NCI-H2029 treated with DMSO at 0.1 percent for 48 hours (cell line): ENCODE results near the gene MYO1D.
"Not testable (repeated sequence)": the region's sequence is repeated elsewhere in the genome, so short reads cannot be mapped to it uniquely, and the experiment has no call there.

Source experiments
- DNase-seq: peaks from one replicate; lab custom pipeline; 2025; lab: John Stamatoyannopoulos, UW

Gene MYO1D

GRCh38 chr17:32528825-32529224 lies 348.1 kb downstream of the MYO1D start:
- no peak for DNase-seq

GRCh38 chr17:32527146-32527545 lies 349.8 kb downstream of the MYO1D start:
- DNase-seq, result no peak

- DNase-seq, result no peak
Measured at GRCh38 chr17:32525122-32525521, 351.8 kb downstream of the MYO1D start.

GRCh38 chr17:32524553-32524880 lies 352.4 kb downstream of the MYO1D start:
- DNase-seq, result not testable (repeated sequence)

GRCh38 chr17:32523827-32524552 lies 352.9 kb downstream of the MYO1D start:
- no peak for DNase-seq

- DNase-seq, result no peak
Measured at GRCh38 chr17:32523017-32523680, 353.8 kb downstream of the MYO1D start.

GRCh38 chr17:32520737-32521404 lies 356.1 kb downstream of the MYO1D start:
- DNase-seq, result no peak

GRCh38 chr17:32520104-32520701 lies 356.7 kb downstream of the MYO1D start:
- no peak for DNase-seq

GRCh38 chr17:32519228-32520103 lies 357.5 kb downstream of the MYO1D start:
- peak; percentile 36 for DNase-seq

GRCh38 chr17:32518646-32519227 lies 358.2 kb downstream of the MYO1D start:
- no peak for DNase-seq

GRCh38 chr17:32517982-32518381 lies 358.9 kb downstream of the MYO1D start:
- DNase-seq, result no peak

GRCh38 chr17:32516940-32517701 lies 359.8 kb downstream of the MYO1D start:
- DNase-seq, result peak; percentile 27

GRCh38 chr17:32516450-32516849 lies 360.5 kb downstream of the MYO1D start:
- DNase-seq, result no peak

GRCh38 chr17:32515677-32516383 lies 361.1 kb downstream of the MYO1D start:
- no peak for DNase-seq

- DNase-seq, result no peak
Measured at GRCh38 chr17:32514606-32515005, 362.3 kb downstream of the MYO1D start.

- DNase-seq, result no peak
Measured at GRCh38 chr17:32513579-32513978, 363.3 kb downstream of the MYO1D start.

GRCh38 chr17:32512328-32512727 lies 364.6 kb downstream of the MYO1D start:
- DNase-seq, result no peak

GRCh38 chr17:32510466-32510865 lies 366.5 kb downstream of the MYO1D start:
- no peak for DNase-seq

GRCh38 chr17:32508926-32509325 lies 368.0 kb downstream of the MYO1D start:
- no peak for DNase-seq
